Measurements from ENCODE around the gene STARD9. TPM values are rescaled to one million over a fixed set of nuclear protein-coding genes. Genes with fewer than 3 reads are reported as not detected.

STARD9 gene
- total RNA-seq, 6 experiments from 2014 or later: 0.70 to 3.1 (median 1.5) TPM

GRCh38 chr15:42584031-42584765 lies 8.8 kb downstream of the STARD9 start:
- WGBS (ENCODE audit: insufficient coverage, low coverage, low lambda C conversion rate, missing lambda C conversion rate): 45% methylated on average over 4 of the region's 4 CpGs
- H3K9me3 ChIP-seq: no peaks in the 10 kb centered on the region
- no peak overlapping the region for H3K27ac ChIP-seq
- peaks cover 0 to 8% (median 2%) of the 10 kb centered on the region in 4 donors for H3K4me1 ChIP-seq
- no peak overlapping the region for H3K4me3 ChIP-seq
- intact Hi-C loops (cut with DNase I): loop anchor here in 1 of 2 donors (10.0 kb wide), 1 partner anchor 71 kb away; no protein-coding TSS in a partner anchor
- DNase-seq: no peak
- H3K36me3 ChIP-seq: no peaks in the 10 kb centered on the region
- H3K27me3 ChIP-seq: no peaks in the 10 kb centered on the region
- TF ChIP-seq POLR2A (IDR thresholded peaks at IDR 0.05): no peak
- TF ChIP-seq CTCF (IDR thresholded peaks at IDR 0.05): no peak
- no peak for ATAC-seq

DNA sequence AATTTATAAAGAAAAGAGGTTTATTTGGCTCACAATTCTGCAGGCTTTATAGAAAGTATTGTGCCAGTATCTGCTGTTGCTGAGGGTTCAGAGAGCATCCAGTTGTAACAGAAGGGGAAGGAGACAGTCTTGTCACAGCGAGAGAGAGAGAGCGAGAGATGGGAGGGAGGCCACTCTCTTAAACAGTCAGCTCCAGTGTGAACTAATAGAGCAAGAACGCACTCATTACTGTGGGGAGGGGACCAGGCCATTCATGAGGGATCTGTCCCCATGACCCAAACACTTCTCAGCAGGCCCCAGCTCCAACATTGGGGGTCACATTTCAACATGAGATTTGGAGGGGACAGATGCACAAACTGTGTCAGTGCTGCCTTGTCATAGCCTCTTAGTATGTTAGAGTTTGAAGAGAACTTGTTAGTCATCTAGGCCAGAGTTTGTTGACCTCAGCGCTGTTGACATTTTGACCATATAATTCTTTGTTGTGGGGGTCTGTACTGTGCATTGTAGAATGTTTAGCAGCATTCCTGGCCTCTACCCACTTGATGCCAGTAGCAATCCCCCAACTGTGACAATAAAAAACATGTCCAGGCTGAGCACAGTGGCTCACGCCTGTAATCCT lies 15.3 kb downstream of the STARD9 start:
- WGBS (ENCODE audit: insufficient coverage, low coverage, low lambda C conversion rate, missing lambda C conversion rate): 100% methylated on average over 1 of the region's 5 CpGs
- intact Hi-C loops (cut with DNase I): no loop called here
- Histone ChIP-seq H3K27me3 (no peaks in the 10 kb centered on the region), H3K27ac (peak overlapping the region in 2 of 3 donors; percentile 53 to 67), H3K9me3 (no peaks in the 10 kb centered on the region), H3K4me3 (no peak overlapping the region), H3K4me1 (peaks cover 0 to 15% (median 0%) of the 10 kb centered on the region in 4 donors), H3K36me3 (no peaks in the 10 kb centered on the region)
- no peak for DNase-seq
- TF ChIP-seq POLR2A (IDR thresholded peaks at IDR 0.05) (no peak), CTCF (IDR thresholded peaks at IDR 0.05) (no peak)
- peak in 1 of 4 donors; percentile 11 for ATAC-seq

- Histone ChIP-seq H3K4me1 (peaks cover 0 to 15% (median 0%) of the 10 kb centered on the region in 4 donors), H3K36me3 (no peaks in the 10 kb centered on the region), H3K27me3 (no peaks in the 10 kb centered on the region), H3K9me3 (no peaks in the 10 kb centered on the region), H3K4me3 (no peak overlapping the region), H3K27ac (peak overlapping the region in 2 of 3 donors; percentile 53 to 67)
- TF ChIP-seq POLR2A (IDR thresholded peaks at IDR 0.05): no peak
- peak; percentile 38 to 56 (median 51) for TF ChIP-seq CTCF (IDR thresholded peaks at IDR 0.05)
- DNase-seq (peak in 1 of 3 donors; percentile 47), ATAC-seq (peak; percentile 94 to 97 (median 96))
- WGBS (ENCODE audit: insufficient coverage, low coverage, low lambda C conversion rate, missing lambda C conversion rate): 15% methylated on average over 10 of the region's 10 CpGs
- intact Hi-C loops (cut with DNase I): no loop called here
These were observed 16.0 kb downstream of the STARD9 start for GRCh38 chr15:42591238-42591934.

DNA sequence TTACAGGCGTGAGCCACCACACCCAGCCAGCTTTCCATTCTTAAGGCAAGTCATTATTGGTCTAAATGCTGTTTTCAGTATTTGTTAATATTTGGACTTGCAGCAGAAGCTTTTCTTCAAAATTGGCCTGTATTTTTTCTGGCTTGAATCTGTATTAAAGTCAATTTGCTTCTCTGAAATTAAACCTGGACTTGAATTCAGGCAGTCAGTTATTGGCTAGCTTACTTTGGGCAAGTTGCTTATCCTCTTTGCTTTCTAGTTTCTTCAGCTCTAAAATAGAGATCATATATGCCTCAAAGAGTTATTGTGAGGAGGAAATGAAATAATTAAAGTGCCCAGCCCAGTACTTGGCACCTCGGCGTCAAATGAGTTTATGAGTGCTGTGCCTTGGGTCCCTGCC lies 17.3 kb downstream of the STARD9 start:
- WGBS (ENCODE audit: insufficient coverage, low coverage, low lambda C conversion rate, missing lambda C conversion rate): 98% methylated on average over 3 of the region's 3 CpGs
- TF ChIP-seq CTCF (IDR thresholded peaks at IDR 0.05) (no peak), POLR2A (IDR thresholded peaks at IDR 0.05) (no peak)
- Histone ChIP-seq H3K9me3 (no peaks in the 10 kb centered on the region), H3K4me3 (no peak overlapping the region), H3K4me1 (peaks cover 0 to 15% (median 0%) of the 10 kb centered on the region in 4 donors), H3K27me3 (no peaks in the 10 kb centered on the region), H3K27ac (no peak overlapping the region), H3K36me3 (no peaks in the 10 kb centered on the region)
- intact Hi-C loops (cut with DNase I): no loop called here
- ATAC-seq (no peak), DNase-seq (no peak)

Measured in right lobe of liver (tissue), 6 donors.